HG02852 (cell line): ENCODE results near the gene MRPL19.

Source experiments
- ATAC-seq: cut with Tn5 transposase; IDR thresholded peaks from one replicate; pipeline ENCODE4 v1.9.1; 2021; ENCODE audit warnings: mild to moderate bottlenecking, moderate library complexity; ENCODE audit not compliant: unreplicated experiment

The MRPL19 gene

GRCh38 chr2:75646583-75647425 is at the start of gene MRPL19:
Gene MRPL19 (plus strand): TSS chr2:75646783. CDS start chr2:75646808, 25 bp downstream.
- peak; percentile 97 for ATAC-seq

GRCh38 chr2:75596784-75597183 is 49.8 kb upstream of the MRPL19 start:
- no peak for ATAC-seq

DNA sequence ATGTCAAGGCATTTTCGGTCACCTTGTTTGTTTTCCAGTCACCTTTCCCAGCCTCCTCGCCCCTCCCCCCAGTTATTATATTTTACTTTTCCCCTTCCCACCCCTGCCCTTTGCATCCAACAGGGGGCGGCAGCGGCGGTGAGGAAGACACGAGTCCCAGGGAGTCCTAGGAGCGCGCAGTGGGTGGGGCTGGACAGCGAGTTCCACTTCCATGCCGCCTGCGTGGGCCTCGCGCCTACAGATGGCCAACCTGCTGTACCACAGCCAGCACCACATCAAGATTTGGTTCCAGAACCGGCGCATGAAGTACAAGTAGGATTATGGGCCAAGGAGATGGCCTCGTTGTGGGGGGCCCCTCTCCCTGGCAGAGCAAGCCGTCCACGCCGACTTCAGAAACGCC is 48.6 kb upstream of the MRPL19 start:
- ATAC-seq, result no peak

GRCh38 chr2:75598589-75599155 is 47.9 kb upstream of the MRPL19 start:
- no peak for ATAC-seq

DNA sequence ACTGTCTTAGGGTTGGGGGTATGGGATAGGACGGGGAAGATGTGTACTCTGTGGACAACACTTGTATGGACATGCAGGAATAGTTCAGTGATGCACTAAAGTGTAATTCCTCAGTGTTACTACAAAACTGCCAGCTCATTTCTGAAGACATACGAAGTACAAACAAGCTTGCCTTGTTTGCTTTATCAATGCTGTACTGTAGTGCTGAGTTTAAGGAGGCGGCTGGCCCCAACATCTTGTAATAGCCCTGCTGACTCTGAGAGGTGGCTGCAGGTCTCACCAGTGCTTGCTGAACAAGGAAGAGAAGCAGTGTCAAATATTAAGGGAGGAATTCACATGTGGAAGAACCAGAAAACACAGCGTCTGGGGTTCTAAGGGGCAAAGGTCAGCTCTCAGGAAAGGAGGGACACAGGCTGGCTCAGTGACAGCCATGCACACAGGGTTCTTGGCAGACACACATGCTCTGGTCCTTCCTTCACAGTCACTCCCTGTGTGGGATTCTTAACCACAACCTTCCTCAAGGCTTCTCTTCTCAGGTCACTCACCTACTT is 46.0 kb upstream of the MRPL19 start:
- no peak for ATAC-seq

GRCh38 chr2:75602724-75603342 is 43.8 kb upstream of the MRPL19 start:
- ATAC-seq, result no peak

DNA sequence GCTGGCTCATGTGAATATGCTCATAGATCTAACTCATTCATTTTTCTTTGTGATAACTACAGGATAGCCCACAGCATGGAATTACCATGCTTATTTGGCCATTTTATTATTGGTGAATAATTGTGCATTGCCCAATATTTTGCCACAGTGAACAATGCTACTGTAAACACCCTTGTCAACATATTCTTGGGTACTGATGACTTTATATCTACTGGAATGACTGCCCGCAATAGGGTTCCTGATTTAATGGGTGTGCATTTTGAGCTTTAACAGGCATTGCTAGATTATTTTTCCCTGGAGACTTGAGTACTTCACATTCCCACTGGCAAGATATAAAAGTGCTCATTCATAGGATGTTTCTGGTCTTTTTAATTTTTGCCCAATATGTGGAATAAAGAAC is 43.1 kb upstream of the MRPL19 start:
- no peak for ATAC-seq

DNA sequence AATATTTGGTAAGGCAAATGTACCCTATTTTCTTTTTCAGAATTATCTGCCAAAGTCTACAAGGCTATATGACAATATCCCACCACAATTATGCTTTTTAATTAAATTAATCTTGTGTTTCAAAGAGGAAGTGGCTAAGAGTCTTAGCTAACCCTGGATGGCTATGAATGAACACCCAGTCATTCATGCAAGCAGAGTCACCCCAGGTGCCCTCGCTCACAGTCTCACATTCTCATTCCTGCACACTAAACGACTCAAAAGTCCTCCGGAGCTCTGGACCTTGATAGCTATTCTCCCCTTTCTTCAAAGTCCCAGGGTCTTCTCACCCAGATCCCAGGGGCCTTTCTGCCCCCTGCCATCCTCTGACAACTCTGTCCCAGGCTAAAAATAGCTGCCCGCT is 42.1 kb upstream of the MRPL19 start:
- ATAC-seq, result no peak

GRCh38 chr2:75605770-75606529 is 40.6 kb upstream of the MRPL19 start:
- no peak for ATAC-seq

GRCh38 chr2:75606761-75607399 is 39.7 kb upstream of the MRPL19 start:
- ATAC-seq, result no peak

DNA sequence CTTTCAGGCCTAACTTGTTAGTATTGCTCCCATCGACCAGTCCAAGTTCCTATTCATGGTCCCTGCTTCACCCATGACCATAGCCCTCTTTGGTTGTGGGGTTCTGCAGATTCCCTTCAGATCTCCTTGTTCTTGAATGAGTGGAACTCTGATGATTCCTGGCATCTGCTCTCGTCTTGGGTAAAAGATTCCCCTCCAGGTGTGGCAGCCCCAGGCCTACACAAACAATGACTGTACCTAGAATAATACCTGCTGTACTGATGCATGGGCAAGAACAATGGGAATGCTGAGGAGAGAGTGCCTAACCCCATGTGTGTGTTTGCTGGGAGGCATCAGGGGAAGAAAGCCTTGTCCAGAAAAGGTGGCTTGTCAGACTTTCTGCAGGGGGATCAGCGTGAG is 39.2 kb upstream of the MRPL19 start:
- no peak for ATAC-seq

DNA sequence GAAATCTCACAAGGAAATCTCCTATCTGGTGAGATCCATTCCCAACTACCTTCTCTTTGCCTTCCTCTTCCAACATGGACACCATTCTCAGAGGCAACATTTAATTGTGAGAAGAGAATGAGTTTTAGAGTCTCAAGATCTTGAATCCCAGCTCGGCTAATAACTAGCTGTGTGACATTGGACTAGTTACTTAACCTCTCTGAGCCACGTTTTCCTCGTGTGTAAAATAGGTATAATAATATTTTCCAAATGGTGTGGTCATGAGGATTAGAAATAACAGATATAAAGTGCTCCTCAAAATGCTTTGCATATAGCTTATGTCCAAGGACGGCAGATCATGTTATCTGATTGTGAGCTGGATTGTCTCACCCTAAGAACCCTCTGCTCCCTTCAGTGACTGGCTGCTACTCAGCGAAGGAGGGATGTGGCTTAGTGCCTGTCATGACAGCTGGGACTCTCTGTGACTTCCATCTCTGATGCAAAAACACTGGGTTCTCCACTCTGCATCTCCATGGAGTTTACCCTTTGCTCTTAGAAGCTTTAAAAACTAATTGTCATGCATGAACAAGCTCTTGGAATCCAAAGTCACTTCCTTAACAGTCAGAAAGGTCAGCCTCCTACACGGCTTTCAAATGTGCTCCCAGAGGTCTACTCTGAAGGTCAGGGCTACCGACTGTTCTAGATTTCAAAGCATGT is 38.4 kb upstream of the MRPL19 start:
- no peak for ATAC-seq

DNA sequence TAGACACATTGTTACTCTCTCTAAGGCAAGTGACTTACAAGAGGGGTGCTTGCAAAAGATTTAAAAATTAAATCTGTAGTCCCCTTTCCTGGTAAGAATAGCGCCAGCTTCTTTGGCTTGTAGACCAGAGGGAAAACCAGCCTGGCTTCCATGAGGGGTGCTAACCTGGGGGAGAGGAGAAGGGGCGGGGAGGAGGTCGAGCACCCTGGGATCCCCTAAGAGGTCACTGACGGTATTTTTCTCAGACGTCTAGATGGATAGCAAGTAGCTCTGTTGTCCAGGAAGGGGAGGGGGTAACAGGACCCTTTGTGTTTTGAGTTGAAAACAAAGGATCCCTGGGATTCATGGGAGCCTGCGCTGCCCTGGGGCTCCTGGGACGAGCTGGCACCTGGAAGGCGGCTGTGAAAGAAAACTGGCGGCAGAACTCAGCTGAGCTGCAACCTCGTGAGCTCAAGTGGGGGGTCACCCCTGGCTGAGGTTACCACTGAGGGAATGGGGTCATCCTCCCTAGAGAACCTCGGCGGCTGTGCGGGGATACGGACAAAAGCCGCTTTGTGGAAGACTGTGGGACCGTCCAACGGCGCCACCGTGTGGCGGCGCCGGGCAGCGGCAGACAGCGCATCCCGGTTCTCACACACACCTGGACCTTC is 37.8 kb upstream of the MRPL19 start:
- peak; percentile 60 for ATAC-seq

DNA sequence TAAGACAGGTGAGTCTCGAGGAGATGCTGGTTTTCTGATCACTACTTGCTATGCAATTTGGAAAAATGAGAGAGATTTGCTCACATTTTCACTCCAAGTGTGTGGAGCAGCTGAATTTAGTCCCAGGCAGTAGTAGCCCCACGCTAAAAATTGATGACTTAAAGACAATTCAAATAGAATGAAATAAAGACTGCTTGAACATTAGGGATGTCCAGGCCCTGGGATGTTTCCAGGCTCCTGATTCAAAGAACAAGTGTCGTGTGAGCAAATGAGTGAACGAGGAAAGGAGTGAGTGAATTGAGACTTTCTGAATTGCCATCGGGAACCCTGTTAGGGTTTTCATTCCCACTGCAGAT is 37.3 kb upstream of the MRPL19 start:
- no peak for ATAC-seq

DNA sequence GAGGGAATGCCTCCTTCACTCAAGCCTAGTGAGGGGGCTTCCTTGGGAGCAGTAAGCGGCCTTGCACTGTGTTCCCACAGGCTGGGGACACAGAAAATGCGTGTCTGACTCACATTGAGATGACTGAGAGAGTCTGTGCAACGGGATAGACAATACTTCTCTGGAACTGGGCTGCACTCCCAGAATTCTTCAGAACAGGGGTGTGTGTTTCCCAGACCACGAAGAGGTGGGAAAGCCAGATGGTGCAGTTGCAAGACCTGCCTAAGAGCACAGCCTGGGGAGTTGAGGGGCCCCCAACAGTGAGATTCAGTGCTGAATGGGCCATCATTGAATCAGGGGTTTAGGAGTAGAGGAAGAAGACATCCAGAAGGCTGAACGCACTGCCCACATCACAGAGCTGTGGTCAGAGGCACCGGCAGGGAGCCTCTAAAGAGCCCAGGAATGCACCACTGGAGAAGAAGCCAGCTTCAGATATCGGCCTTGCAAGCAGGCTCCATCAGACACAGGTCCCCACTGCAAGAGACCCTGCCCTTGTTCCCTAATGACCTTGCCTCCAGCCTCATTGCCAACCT is 36.6 kb upstream of the MRPL19 start:
- ATAC-seq, result no peak

GRCh38 chr2:75610671-75611070 is 35.9 kb upstream of the MRPL19 start:
- ATAC-seq, result no peak

DNA sequence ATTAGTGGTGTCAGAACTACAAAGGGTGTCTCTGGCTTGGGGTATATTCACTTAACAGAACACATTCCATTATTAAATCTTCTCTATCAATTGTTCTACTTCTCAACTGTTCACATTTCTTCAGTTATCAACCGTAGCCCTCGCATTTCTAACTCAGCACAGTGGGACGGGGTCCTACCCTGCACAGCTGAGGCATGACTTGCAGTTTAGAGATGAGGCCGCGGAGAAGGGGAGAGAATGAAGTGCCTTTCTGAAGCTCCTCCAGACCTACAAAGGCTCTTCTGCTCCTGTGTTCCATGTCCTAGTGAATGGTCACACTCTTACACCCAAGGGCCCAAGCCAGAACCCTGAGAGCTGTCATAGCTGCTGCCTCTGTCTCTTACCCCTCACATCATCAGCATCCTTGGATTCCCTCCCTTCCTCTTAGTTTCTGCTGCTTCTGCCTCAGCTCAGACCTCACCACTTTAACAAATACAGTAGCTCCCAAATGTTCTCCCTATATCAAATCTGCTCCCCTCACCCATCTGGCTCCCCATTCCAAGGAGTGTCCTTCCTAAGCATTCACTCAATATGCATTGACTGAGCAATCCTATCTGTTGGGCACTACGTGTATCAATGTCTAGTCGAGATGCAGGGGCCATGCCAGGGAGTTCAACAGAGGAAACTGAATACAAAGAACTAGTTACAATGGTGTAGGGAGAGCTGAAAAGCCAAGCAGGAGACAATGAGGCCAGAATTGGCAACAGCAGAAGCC is 34.3 kb upstream of the MRPL19 start:
- no peak for ATAC-seq

DNA sequence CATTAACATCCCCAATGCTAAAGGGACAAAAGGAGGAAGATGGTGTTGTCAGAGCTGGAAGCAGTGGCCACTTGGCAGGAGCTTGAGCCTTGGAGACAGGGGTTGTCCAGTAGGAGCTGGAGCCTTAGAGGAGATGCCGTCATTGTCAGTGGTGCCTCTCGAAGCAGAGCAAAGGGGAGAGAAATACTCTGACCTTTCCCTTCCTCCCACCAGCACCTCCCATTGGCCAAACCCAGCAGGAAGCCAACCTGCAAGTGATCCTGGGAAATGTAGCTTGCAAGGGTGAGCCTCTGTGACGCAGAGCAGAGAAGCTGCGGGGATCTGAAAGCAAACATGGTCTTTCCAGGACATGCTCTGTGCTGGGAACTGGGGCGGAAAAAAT is 33.7 kb upstream of the MRPL19 start:
- no peak for ATAC-seq
